Karpas-422 (cell line): ENCODE results near the gene AMIGO3. TPM values are rescaled to one million over a fixed set of nuclear protein-coding genes. Genes with fewer than 3 reads are reported as not detected.

Experiments
- DNase-seq: peaks from one replicate; pipeline ENCODE4 v3.0.0-alpha.2; 2015
- H2AFZ ChIP-seq: fragments of 200-600 bp; sonication (generic); 2 replicates; pipeline ENCODE4 v1.6.1; 2014; ENCODE audit warnings: antibody characterized with exemption, low read length, mixed read lengths
- H3K27ac ChIP-seq: fragments of 200-600 bp; sonication (generic); 2 replicates; pipeline ENCODE4 v1.5.1; 2014; ENCODE audit warnings: mild to moderate bottlenecking, low read length, moderate library complexity
- H3K27me3 ChIP-seq: fragments of 200-600 bp; sonication (generic); 2 replicates; pipeline ENCODE4 v1.6.1; 2014; ENCODE audit warnings: low read length, mixed read lengths
- H3K36me3 ChIP-seq: fragments of 200-600 bp; sonication (generic); 2 replicates; pipeline ENCODE4 v1.6.1; 2014; ENCODE audit warnings: low read length, mixed read lengths; ENCODE audit not compliant: insufficient read depth
- H3K4me1 ChIP-seq: fragments of 200-600 bp; sonication (generic); 2 replicates; pipeline ENCODE4 v1.6.1; 2014; ENCODE audit warnings: mild to moderate bottlenecking, low read length, mixed read lengths
- H3K4me2 ChIP-seq: fragments of 200-600 bp; sonication (generic); 2 replicates; pipeline ENCODE4 v1.6.1; 2014; ENCODE audit warnings: low read length, low read depth, mild to moderate bottlenecking; ENCODE audit not compliant: poor library complexity, severe bottlenecking
- H3K4me3 ChIP-seq: fragments of 200-600 bp; sonication (generic); 2 replicates; pipeline ENCODE4 v1.5.1; 2014; ENCODE audit warnings: mild to moderate bottlenecking, antibody characterized with exemption, low read length, mixed read lengths
- H3K79me2 ChIP-seq: fragments of 200-600 bp; sonication (generic); 2 replicates; pipeline ENCODE4 v1.6.1; 2014; ENCODE audit warnings: mild to moderate bottlenecking, low read length, mixed read lengths
- H3K9ac ChIP-seq: fragments of 200-600 bp; sonication (generic); 2 replicates; pipeline ENCODE4 v1.6.0; 2014; ENCODE audit warnings: low read length
- H3K9me2 ChIP-seq: fragments of 200-600 bp; sonication (generic), shearing (Covaris generic); replicated peaks from 2 replicates; pipeline ENCODE4 v1.6.0; 2014; ENCODE audit warnings: mild to moderate bottlenecking, low read length, moderate library complexity; ENCODE audit not compliant: insufficient read depth
- H3K9me3 ChIP-seq: fragments of 300-700, 200-600 bp; sonication (generic); 2 replicates; pipeline ENCODE4 v1.6.1; 2014; ENCODE audit warnings: low read length, mixed read lengths
- H4K20me1 ChIP-seq: fragments of 200-600 bp; sonication (generic); 2 replicates; pipeline ENCODE4 v1.6.1; 2014; ENCODE audit warnings: mild to moderate bottlenecking, antibody characterized with exemption, low read length, low read depth; ENCODE audit not compliant: insufficient read depth
- total RNA-seq: library from RNA; depleted of rRNA; stranded (reverse); fragments of >200 nt; shearing (Covaris generic); gene quantifications from 2 replicates; pipeline ENCODE4 v1.2.3, GENCODE V29; 2014; ENCODE audit warnings: low replicate concordance

AMIGO3 gene
- total RNA-seq, 1 experiment from 2014 or later, result not detected

DNA sequence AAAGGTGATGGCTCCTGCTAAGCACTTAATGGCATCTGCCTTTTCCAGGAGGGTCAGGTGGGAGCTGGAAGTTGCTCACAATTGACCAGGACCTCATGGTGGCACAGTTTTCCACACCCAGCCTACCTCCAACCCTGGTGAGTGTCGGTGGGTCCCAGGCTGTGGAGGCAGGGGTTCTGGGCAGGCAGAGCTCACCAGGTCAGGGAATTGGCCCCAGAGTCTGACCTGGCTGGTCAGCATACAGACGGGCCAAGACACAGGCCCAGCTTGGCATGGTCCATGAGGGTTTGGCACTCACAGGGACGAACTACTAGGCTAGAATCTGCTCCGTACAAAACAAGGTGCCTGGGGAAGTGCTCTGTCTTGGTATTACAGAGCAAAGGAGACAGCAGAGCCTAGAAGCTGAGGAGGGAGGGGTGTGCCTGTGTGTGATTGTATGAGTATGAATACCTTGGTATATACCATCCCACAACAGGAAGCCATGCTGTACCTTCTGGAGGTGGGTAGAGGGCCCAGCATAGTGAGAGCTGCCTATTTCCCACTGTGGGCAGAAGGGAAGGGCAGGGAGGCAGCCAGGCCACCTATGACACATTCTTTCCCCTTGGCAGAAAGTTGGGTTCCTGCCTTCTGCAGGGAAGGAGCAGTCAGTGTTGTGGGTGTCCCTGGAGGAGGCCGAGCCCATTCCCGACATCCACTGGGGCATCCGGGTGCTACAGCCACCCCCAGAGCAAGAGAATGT, 38.8 kb downstream of the AMIGO3 start:
- Histone ChIP-seq H3K9me2 (no peaks in the 10 kb centered on the region), H3K36me3 (peaks cover 19% of the 10 kb centered on the region), H3K4me2 (no peak overlapping the region), H3K27ac (no peak overlapping the region), H3K79me2 (peaks cover 11% of the 10 kb centered on the region), H2AFZ (no peak overlapping the region), H3K4me1 (peaks cover 2% of the 10 kb centered on the region; the same call in 1 of the 2 replicates), H3K4me3 (no peak overlapping the region), H4K20me1 (peaks cover 10% of the 10 kb centered on the region), H3K9ac (no peak overlapping the region), H3K27me3 (no peaks in the 10 kb centered on the region), H3K9me3 (no peaks in the 10 kb centered on the region)
- no peak for DNase-seq

DNA sequence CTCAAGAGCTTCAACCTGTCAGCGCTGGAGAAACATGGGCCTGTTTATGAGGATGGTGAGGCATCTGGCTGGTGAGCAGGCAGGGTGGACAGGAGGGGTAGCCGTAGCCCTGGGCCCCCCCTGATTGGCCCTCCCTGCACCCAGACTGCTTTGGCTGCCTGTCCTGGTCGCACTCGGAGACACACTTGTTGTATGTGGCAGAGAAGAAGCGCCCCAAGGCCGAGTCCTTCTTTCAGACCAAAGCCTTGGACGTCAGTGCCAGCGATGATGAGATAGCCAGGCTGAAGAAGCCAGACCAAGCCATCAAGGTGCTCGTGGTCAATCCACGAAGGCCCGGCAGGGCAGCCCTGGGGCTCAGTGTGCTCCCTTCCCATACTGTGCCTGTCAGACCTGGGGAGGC, 43.6 kb downstream of the AMIGO3 start:
- Histone ChIP-seq H3K4me2 (peak overlapping the region; percentile 94), H3K4me3 (no peak overlapping the region), H3K27ac (no peak overlapping the region), H3K27me3 (no peaks in the 10 kb centered on the region), H3K9ac (peak overlapping the region; percentile 95), H2AFZ (no peak overlapping the region), H3K36me3 (peaks cover 20% of the 10 kb centered on the region), H4K20me1 (peaks cover 20% of the 10 kb centered on the region), H3K9me2 (no peaks in the 10 kb centered on the region), H3K4me1 (peaks cover 21% of the 10 kb centered on the region), H3K9me3 (no peaks in the 10 kb centered on the region), H3K79me2 (peaks cover 30% of the 10 kb centered on the region)
- no peak for DNase-seq

GRCh38 chr3:49674497-49674983, 44.9 kb downstream of the AMIGO3 start:
- DNase-seq, result peak; percentile 67
- Histone ChIP-seq H3K9me2 (no peaks in the 10 kb centered on the region), H3K9ac (peak overlapping the region; percentile 95), H3K27ac (no peak overlapping the region), H3K4me3 (peak overlapping the region; percentile 90), H3K9me3 (no peaks in the 10 kb centered on the region), H3K27me3 (no peaks in the 10 kb centered on the region), H4K20me1 (peaks cover 20% of the 10 kb centered on the region), H3K36me3 (peaks cover 20% of the 10 kb centered on the region), H3K79me2 (peaks cover 30% of the 10 kb centered on the region), H3K4me2 (peak overlapping the region; percentile 94), H2AFZ (no peak overlapping the region), H3K4me1 (peaks cover 21% of the 10 kb centered on the region)

DNA sequence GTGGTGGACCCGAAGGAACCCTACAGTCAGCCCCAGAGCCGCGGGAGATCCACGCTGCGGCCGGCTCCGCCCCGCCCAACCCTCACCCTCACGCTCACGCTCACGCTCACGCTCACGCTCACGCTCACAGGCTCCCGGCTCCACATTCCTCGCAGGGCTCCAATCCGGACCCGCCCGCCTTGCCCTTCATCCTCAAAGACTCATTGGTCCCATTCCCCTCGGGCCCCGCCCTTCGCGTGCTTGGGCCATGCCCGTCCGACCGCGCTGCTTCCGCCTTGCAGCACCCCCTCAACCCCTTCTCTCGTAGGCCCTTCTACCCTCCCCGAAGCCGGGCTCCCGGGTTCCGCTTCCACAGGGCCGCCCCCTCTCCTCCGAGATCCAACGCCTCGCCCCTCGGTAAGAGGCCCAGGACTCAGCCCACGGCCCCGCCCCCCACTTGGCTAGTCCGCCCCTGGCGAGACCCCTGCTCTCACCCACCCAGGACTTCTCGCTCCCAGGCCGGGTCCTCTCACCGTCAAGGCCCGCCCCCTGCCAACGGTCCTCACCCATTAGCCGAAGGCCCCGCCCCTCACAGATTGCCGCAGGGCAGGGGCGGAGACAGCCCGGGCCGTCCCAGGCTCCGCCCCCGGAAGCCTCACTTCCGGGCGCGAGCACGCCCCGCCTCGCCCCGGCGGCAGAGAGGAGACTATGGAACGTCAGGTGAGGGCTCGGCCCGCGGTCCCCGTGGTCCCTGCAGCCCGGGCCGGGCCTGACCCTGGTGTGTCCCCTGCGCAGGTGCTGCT, 45.6 kb downstream of the AMIGO3 start, which contains the start of gene APEH:
Gene APEH (plus strand): TSS at position 637 of the 782 bp plus-strand sequence. CDS start 51 bp downstream, at position 688.
- Histone ChIP-seq H2AFZ (no peak within 1 kb of the TSS), H3K4me3 (peak within 1 kb of the TSS; percentile 90), H3K9me2 (no peaks in the 10 kb centered on the region), H3K9me3 (no peaks in the 10 kb centered on the region), H4K20me1 (peaks cover 20% of the 10 kb centered on the region), H3K36me3 (peaks cover 20% of the 10 kb centered on the region), H3K4me1 (peaks cover 21% of the 10 kb centered on the region), H3K9ac (peak within 1 kb of the TSS; percentile 95), H3K27me3 (no peaks in the 10 kb centered on the region), H3K4me2 (peak within 1 kb of the TSS; percentile 94), H3K79me2 (peaks cover 30% of the 10 kb centered on the region), H3K27ac (peak within 1 kb of the TSS; percentile 84)
- peak; percentile 100 for DNase-seq

GRCh38 chr3:49673121-49673714, 46.3 kb downstream of the AMIGO3 start:
- peaks cover 30% of the 10 kb centered on the region for H3K79me2 ChIP-seq
- peak overlapping the region; percentile 84 for H3K27ac ChIP-seq
- H3K9ac ChIP-seq, result peak overlapping the region; percentile 95
- peak; percentile 64 for DNase-seq
- peaks cover 21% of the 10 kb centered on the region for H3K4me1 ChIP-seq
- peak overlapping the region; percentile 94 for H3K4me2 ChIP-seq
- H4K20me1 ChIP-seq, result peaks cover 20% of the 10 kb centered on the region
- no peak overlapping the region for H2AFZ ChIP-seq
- H3K9me3 ChIP-seq, result no peaks in the 10 kb centered on the region
- H3K27me3 ChIP-seq, result no peaks in the 10 kb centered on the region
- no peaks in the 10 kb centered on the region for H3K9me2 ChIP-seq
- H3K4me3 ChIP-seq, result peak overlapping the region; percentile 90
- H3K36me3 ChIP-seq, result peaks cover 20% of the 10 kb centered on the region

- Histone ChIP-seq H3K4me2 (peak overlapping the region; percentile 29), H2AFZ (no peak overlapping the region), H3K4me1 (peaks cover 21% of the 10 kb centered on the region), H3K4me3 (no peak overlapping the region), H4K20me1 (peaks cover 17% of the 10 kb centered on the region), H3K9me2 (no peaks in the 10 kb centered on the region), H3K9ac (peak overlapping the region; percentile 16; the same call in 1 of the 2 replicates), H3K27ac (no peak overlapping the region), H3K79me2 (peaks cover 27% of the 10 kb centered on the region), H3K9me3 (no peaks in the 10 kb centered on the region), H3K36me3 (peaks cover 9% of the 10 kb centered on the region; the same call in 1 of the 2 replicates), H3K27me3 (no peaks in the 10 kb centered on the region)
- peak; percentile 92 for DNase-seq
Observed at GRCh38 chr3:49671291-49672288, 47.9 kb downstream of the AMIGO3 start.

- no peak overlapping the region for H3K4me2 ChIP-seq
- H3K36me3 ChIP-seq, result peaks cover 3% of the 10 kb centered on the region; the same call in 1 of the 2 replicates
- H4K20me1 ChIP-seq, result peaks cover 12% of the 10 kb centered on the region
- no peaks in the 10 kb centered on the region for H3K9me2 ChIP-seq
- no peak overlapping the region for H3K9ac ChIP-seq
- no peak overlapping the region for H2AFZ ChIP-seq
- no peak for DNase-seq
- H3K79me2 ChIP-seq, result peaks cover 21% of the 10 kb centered on the region
- no peaks in the 10 kb centered on the region for H3K27me3 ChIP-seq
- no peak overlapping the region for H3K4me3 ChIP-seq
- no peaks in the 10 kb centered on the region for H3K9me3 ChIP-seq
- peaks cover 21% of the 10 kb centered on the region for H3K4me1 ChIP-seq
- no peak overlapping the region for H3K27ac ChIP-seq
Observed at GRCh38 chr3:49670940-49671290, 48.6 kb downstream of the AMIGO3 start.
